K562 (cell line): ENCODE data around the gene KLF1. TPM values are rescaled to one million over a fixed set of nuclear protein-coding genes. Genes with fewer than 3 reads are reported as not detected.

ENCODE experiments used
- C11orf30 ChIP-seq: fragments of 450-650 bp; IDR thresholded peaks from 2 replicates; pipeline ENCODE4 v1.6.1; 2016; ENCODE audit warnings: low read depth, mild to moderate bottlenecking
- GATAD2B ChIP-seq: fragments of 450-650 bp; IDR thresholded peaks from 2 replicates; pipeline ENCODE4 v1.6.1; 2017; ENCODE audit warnings: mild to moderate bottlenecking, borderline replicate concordance
- PTBP1 ChIP-seq: fragments of 200-400 bp; formaldehyde crosslinking; IDR thresholded peaks from 2 replicates; pipeline ENCODE4 v1.6.1; 2017; ENCODE audit warnings: low read depth, low read length
- ZBTB1 ChIP-seq: sonication (generic); formaldehyde crosslinking; IDR thresholded peaks from 2 replicates; pipeline ENCODE4 v1.8.1; 2023; ENCODE audit warnings: missing genetic modification reagents, low read depth, mild to moderate bottlenecking, borderline replicate concordance
- polyA plus RNA-seq, 8 experiments: library from polyadenylated mRNA; depleted of rRNA in 4 of 8; stranded (reverse) in 5 of 8; unstranded in 3 of 8; fragments of >200 nt; fragmentation: Nextera tagmentation in 2 of 8; fragmentation: Illumina TruSeq in 1 of 8; extraction: Ambion mirVana in 2 of 8; extraction: Trizol in 1 of 8; gene quantifications; 2 replicates each; pipeline versions ENCODE4 v1.2.1 to v1.2.3, GENCODE V29; 2011 to 2014; ENCODE audit warnings: inconsistent platforms in 1 of 8, missing spikeins in 1 of 8
- total RNA-seq, 7 experiments: library from RNA; depleted of rRNA in 6 of 7; stranded (reverse); fragments of >200 nt in 6 of 7; fragmentation: Illumina TruSeq in 2 of 7; extraction: Trizol in 2 of 7; gene quantifications; 2 replicates each; pipeline versions ENCODE4 v1.2.1 to v1.2.3, GENCODE V29; 2011 to 2021; ENCODE audit warnings: low replicate concordance in 1 of 7
- TF ChIP-seq, protein P1 (sequence below): sonication (generic); formaldehyde crosslinking; IDR thresholded peaks from 2 replicates; pipeline ENCODE4 v1.8.0; 2023; ENCODE audit warnings: mild to moderate bottlenecking, missing genetic modification reagents
- TF ChIP-seq, protein P2 (sequence below), 2 experiments: fragments of 450-650 bp in 1 of 2; sonication (generic) in 1 of 2; formaldehyde crosslinking in 1 of 2; IDR thresholded peaks; 2 replicates each; pipeline versions ENCODE4 v1.7.1 to v1.9.0; 2016 to 2022; ENCODE audit warnings: inconsistent platforms in 1 of 2, mild to moderate bottlenecking in 1 of 2, missing genetic modification reagents in 1 of 2
- TF ChIP-seq, protein P3 (sequence below): fragments of 450-650 bp; IDR thresholded peaks from 2 replicates; pipeline ENCODE4 v1.6.1; 2016; ENCODE audit warnings: antibody characterized with exemption
- TF ChIP-seq, protein P4 (sequence below): fragments of 250-450 bp; sonication (Bioruptor Pico); IDR thresholded peaks from 2 replicates; pipeline ENCODE4 v1.8.0; 2021; ENCODE audit warnings: moderate library complexity, mild to moderate bottlenecking, inconsistent platforms
- TF ChIP-seq, protein P5 (sequence below): fragments of 250-450 bp; sonication (Bioruptor Pico); IDR thresholded peaks from 2 replicates; pipeline ENCODE4 v1.5.0; 2021

KLF1 gene
- total and polyA plus RNA-seq, 9 of the 15 experiments (the other 6 are each of a cell fraction or from before 2014, with no cell fraction given) = 8.4 to 163 (median 47.3) TPM

DNA sequence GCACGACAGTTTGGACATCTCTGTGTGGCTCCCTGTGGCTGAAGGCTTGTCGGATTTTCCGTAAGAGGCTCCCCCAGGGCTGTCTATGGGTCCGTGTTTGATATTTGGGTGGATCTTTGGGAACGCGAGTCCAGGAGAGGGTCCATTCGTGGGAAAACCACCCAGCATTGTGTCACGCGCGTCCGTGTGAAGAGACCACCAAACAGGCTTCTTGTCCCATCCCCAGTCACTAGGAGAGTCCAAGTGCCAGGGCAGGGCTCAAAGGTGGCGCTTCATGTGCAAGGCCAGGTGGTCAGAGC, 2.4 kb downstream of the KLF1 start (continued):
- TF ChIP-seq, protein P1, sequence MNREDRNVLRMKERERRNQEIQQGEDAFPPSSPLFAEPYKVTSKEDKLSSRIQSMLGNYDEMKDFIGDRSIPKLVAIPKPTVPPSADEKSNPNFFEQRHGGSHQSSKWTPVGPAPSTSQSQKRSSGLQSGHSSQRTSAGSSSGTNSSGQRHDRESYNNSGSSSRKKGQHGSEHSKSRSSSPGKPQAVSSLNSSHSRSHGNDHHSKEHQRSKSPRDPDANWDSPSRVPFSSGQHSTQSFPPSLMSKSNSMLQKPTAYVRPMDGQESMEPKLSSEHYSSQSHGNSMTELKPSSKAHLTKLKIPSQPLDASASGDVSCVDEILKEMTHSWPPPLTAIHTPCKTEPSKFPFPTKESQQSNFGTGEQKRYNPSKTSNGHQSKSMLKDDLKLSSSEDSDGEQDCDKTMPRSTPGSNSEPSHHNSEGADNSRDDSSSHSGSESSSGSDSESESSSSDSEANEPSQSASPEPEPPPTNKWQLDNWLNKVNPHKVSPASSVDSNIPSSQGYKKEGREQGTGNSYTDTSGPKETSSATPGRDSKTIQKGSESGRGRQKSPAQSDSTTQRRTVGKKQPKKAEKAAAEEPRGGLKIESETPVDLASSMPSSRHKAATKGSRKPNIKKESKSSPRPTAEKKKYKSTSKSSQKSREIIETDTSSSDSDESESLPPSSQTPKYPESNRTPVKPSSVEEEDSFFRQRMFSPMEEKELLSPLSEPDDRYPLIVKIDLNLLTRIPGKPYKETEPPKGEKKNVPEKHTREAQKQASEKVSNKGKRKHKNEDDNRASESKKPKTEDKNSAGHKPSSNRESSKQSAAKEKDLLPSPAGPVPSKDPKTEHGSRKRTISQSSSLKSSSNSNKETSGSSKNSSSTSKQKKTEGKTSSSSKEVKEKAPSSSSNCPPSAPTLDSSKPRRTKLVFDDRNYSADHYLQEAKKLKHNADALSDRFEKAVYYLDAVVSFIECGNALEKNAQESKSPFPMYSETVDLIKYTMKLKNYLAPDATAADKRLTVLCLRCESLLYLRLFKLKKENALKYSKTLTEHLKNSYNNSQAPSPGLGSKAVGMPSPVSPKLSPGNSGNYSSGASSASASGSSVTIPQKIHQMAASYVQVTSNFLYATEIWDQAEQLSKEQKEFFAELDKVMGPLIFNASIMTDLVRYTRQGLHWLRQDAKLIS (CRISPR knock-in tag) = peak; percentile 40; the same call in 1 of the 2 replicates
- TF ChIP-seq, protein P2, sequence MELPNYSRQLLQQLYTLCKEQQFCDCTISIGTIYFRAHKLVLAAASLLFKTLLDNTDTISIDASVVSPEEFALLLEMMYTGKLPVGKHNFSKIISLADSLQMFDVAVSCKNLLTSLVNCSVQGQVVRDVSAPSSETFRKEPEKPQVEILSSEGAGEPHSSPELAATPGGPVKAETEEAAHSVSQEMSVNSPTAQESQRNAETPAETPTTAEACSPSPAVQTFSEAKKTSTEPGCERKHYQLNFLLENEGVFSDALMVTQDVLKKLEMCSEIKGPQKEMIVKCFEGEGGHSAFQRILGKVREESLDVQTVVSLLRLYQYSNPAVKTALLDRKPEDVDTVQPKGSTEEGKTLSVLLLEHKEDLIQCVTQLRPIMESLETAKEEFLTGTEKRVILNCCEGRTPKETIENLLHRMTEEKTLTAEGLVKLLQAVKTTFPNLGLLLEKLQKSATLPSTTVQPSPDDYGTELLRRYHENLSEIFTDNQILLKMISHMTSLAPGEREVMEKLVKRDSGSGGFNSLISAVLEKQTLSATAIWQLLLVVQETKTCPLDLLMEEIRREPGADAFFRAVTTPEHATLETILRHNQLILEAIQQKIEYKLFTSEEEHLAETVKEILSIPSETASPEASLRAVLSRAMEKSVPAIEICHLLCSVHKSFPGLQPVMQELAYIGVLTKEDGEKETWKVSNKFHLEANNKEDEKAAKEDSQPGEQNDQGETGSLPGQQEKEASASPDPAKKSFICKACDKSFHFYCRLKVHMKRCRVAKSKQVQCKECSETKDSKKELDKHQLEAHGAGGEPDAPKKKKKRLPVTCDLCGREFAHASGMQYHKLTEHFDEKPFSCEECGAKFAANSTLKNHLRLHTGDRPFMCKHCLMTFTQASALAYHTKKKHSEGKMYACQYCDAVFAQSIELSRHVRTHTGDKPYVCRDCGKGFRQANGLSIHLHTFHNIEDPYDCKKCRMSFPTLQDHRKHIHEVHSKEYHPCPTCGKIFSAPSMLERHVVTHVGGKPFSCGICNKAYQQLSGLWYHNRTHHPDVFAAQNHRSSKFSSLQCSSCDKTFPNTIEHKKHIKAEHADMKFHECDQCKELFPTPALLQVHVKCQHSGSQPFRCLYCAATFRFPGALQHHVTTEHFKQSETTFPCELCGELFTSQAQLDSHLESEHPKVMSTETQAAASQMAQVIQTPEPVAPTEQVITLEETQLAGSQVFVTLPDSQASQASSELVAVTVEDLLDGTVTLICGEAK (IDR thresholded peaks at IDR 0.05) = no peak; the same call in 1 of the 2 replicates
- TF ChIP-seq, protein P2 (CRISPR knock-in tag; IDR thresholded peaks at IDR 0.05) = no peak
- TF ChIP-seq C11orf30 = no peak
- TF ChIP-seq ZBTB1 (CRISPR knock-in tag) = peak; percentile 19; the same call in 1 of the 2 replicates
- TF ChIP-seq PTBP1 = no peak
- TF ChIP-seq, protein P3, sequence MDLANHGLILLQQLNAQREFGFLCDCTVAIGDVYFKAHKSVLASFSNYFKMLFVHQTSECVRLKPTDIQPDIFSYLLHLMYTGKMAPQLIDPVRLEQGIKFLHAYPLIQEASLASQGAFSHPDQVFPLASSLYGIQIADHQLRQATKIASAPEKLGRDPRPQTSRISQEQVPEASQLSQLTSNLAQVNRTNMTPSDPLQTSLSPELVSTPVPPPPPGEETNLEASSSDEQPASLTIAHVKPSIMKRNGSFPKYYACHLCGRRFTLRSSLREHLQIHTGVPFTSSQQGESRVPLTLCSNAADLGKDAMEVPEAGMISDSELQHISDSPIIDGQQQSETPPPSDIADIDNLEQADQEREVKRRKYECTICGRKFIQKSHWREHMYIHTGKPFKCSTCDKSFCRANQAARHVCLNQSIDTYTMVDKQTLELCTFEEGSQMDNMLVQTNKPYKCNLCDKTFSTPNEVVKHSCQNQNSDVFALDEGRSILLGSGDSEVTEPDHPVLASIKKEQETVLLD = peak; percentile 11; the same call in 1 of the 2 replicates
- TF ChIP-seq GATAD2B = no peak
- TF ChIP-seq, protein P4, sequence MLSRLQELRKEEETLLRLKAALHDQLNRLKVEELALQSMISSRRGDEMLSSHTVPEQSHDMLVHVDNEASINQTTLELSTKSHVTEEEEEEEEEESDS (CRISPR knock-in tag) = no peak
- TF ChIP-seq, protein P5, sequence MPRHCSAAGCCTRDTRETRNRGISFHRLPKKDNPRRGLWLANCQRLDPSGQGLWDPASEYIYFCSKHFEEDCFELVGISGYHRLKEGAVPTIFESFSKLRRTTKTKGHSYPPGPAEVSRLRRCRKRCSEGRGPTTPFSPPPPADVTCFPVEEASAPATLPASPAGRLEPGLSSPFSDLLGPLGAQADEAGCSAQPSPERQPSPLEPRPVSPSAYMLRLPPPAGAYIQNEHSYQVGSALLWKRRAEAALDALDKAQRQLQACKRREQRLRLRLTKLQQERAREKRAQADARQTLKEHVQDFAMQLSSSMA = no peak
